GM12878 (cell line): ENCODE measurements around the gene PKLR. TPM values are rescaled to one million over a fixed set of nuclear protein-coding genes. Genes with fewer than 3 reads are reported as not detected.

Experiments
- BRCA1 ChIP-seq: IDR thresholded peaks from 2 replicates; pipeline ENCODE4 v1.6.1; 2011; ENCODE audit warnings: low read depth, low read length, improper control_type of control experiment
- E2F4 ChIP-seq: IDR thresholded peaks from 2 replicates; pipeline ENCODE4 v1.6.1; 2012; ENCODE audit warnings: low read depth, low read length, improper control_type of control experiment
- ESRRA ChIP-seq: IDR thresholded peaks from 2 replicates; pipeline ENCODE4 v1.6.1; 2012; ENCODE audit warnings: mild to moderate bottlenecking, low read length, improper control_type of control experiment
- FOXM1 ChIP-seq: IDR thresholded peaks from 2 replicates; pipeline ENCODE4 v1.6.1; 2012; ENCODE audit warnings: low read depth, mild to moderate bottlenecking, inconsistent platforms, low read length, moderate library complexity
- IKZF1 ChIP-seq: fragments of 450-650 bp; conservative IDR thresholded peaks from 2 replicates; pipeline ENCODE4 v1.6.1; 2017; ENCODE audit warnings: antibody characterized with exemption, mild to moderate bottlenecking
- KDM1A ChIP-seq: fragments of 200-600 bp; sonication (generic); IDR thresholded peaks from 2 replicates; pipeline ENCODE4 v1.6.1; 2016; ENCODE audit warnings: borderline replicate concordance
- KLF5 ChIP-seq: fragments of 450-650 bp; IDR thresholded peaks from 2 replicates; pipeline ENCODE4 v1.6.1; 2014; ENCODE audit warnings: mild to moderate bottlenecking; ENCODE audit not compliant: partially characterized antibody
- NFYA ChIP-seq: IDR thresholded peaks from 2 replicates; pipeline ENCODE4 v1.6.1; 2011; ENCODE audit warnings: low read depth, mild to moderate bottlenecking, low read length, improper control_type of control experiment, borderline replicate concordance
- NR2C1 ChIP-seq: fragments of 450-650 bp; IDR thresholded peaks from 2 replicates; pipeline ENCODE4 v1.6.1; 2017; ENCODE audit warnings: antibody characterized with exemption, mild to moderate bottlenecking, moderate library complexity
- NR2F1 ChIP-seq: fragments of 450-650 bp; conservative IDR thresholded peaks from 2 replicates; pipeline ENCODE4 v1.6.1; 2017; ENCODE audit warnings: mild to moderate bottlenecking
- NRF1 ChIP-seq: conservative IDR thresholded peaks from 2 replicates; pipeline ENCODE4 v1.6.1; 2011; ENCODE audit warnings: mild to moderate bottlenecking, low read depth, low read length, improper control_type of control experiment
- PAX5 ChIP-seq: IDR thresholded peaks from 2 replicates; pipeline ENCODE4 v1.6.1; 2011; ENCODE audit warnings: low read depth, low read length, borderline replicate concordance
- RUNX3 ChIP-seq: IDR thresholded peaks from 2 replicates; pipeline ENCODE4 v1.6.1; 2012; ENCODE audit warnings: low read length, inconsistent platforms
- TBL1XR1 ChIP-seq: IDR thresholded peaks from 2 replicates; pipeline ENCODE4 v1.6.1; 2012; ENCODE audit warnings: low read depth, low read length, improper control_type of control experiment
- TCF3 ChIP-seq: IDR thresholded peaks from 2 replicates; pipeline ENCODE4 v1.6.1; 2012; ENCODE audit warnings: low read depth, mild to moderate bottlenecking, low read length, borderline replicate concordance; ENCODE audit not compliant: insufficient read depth
- ZBTB11 ChIP-seq: fragments of 450-650 bp; formaldehyde crosslinking; IDR thresholded peaks from 2 replicates; pipeline ENCODE4 v1.5.0; 2022; ENCODE audit warnings: mild to moderate bottlenecking, missing genetic modification characterization
- ZBTB33 ChIP-seq: fragments of 450-650 bp; IDR thresholded peaks from 2 replicates; pipeline ENCODE4 v1.6.1; 2017; ENCODE audit warnings: mild to moderate bottlenecking
- ZNF207 ChIP-seq: fragments of 450-650 bp; IDR thresholded peaks from 2 replicates; pipeline ENCODE4 v1.6.1; 2014; ENCODE audit warnings: antibody characterized with exemption, mild to moderate bottlenecking, borderline replicate concordance
- ZNF274 ChIP-seq: IDR thresholded peaks from one replicate; pipeline ENCODE4 v1.8.0; 2011; ENCODE audit not compliant: insufficient read length, insufficient read depth
- ZNF687 ChIP-seq: fragments of 450-650 bp; IDR thresholded peaks from 2 replicates; pipeline ENCODE4 v1.6.1; 2017; ENCODE audit warnings: mild to moderate bottlenecking, moderate library complexity
- polyA plus RNA-seq, 11 experiments: library from polyadenylated mRNA; depleted of rRNA in 4 of 11; unstranded in 6 of 11; stranded (reverse) in 5 of 11; fragments of >200 nt; fragmentation: Nextera tagmentation in 4 of 11; fragmentation: Illumina TruSeq in 1 of 11; extraction: Ambion mirVana in 4 of 11; extraction: Trizol in 1 of 11; gene quantifications; 1 replicate in 1 of 11; 2 replicates in 10 of 11; pipeline versions ENCODE4 v1.2.1 to v1.2.3, GENCODE V29; 2011 to 2016; ENCODE audit warnings: inconsistent platforms in 2 of 11, missing spikeins in 2 of 11, low read depth in 1 of 11
- total RNA-seq, 4 experiments: library from RNA; depleted of rRNA in 3 of 4; stranded (reverse); fragments of >200 nt in 3 of 4; fragmentation: Illumina TruSeq in 1 of 4; extraction: Trizol in 1 of 4; gene quantifications; 2 replicates each; pipeline versions ENCODE4 v1.2.1 to v1.2.3, GENCODE V29; 2013 to 2021

The PKLR gene
- total and polyA plus RNA-seq, 10 of the 15 experiments (the other 5 are each of a cell fraction or from before 2014, with no cell fraction given) = 0.04 to 0.15 (median 0.08) TPM; not detected in 7

GRCh38 chr1:155244368-155245162 is 56.7 kb downstream of the PKLR start (continued):
- peak; percentile 57 for TF ChIP-seq KLF5
- TF ChIP-seq ZBTB33 = 0 out of 2 replicates have a peak, but pooled peaks have one; percentile 27
- TF ChIP-seq ZNF274 = no peak
- peak; percentile 92 for TF ChIP-seq ZNF207
- TF ChIP-seq NFYA = no peak; the same call in 1 of the 2 replicates
- TF ChIP-seq RUNX3 = peak; percentile 73
- no peak for TF ChIP-seq ESRRA
- peak; percentile 86 for TF ChIP-seq E2F4
- peak; percentile 99 for TF ChIP-seq PAX5
- peak; percentile 63 for TF ChIP-seq ZNF687
- TF ChIP-seq NR2C1 = peak; percentile 60; the same call in 1 of the 2 replicates
- peak; percentile 98 for TF ChIP-seq IKZF1
- peak; percentile 59 for TF ChIP-seq NR2F1
- TF ChIP-seq BRCA1 = no peak
- no peak for TF ChIP-seq KDM1A
- peak; percentile 78; the same call in 1 of the 2 replicates for TF ChIP-seq FOXM1
- TF ChIP-seq TBL1XR1 = peak; percentile 90
- TF ChIP-seq NRF1 = peak; percentile 42
- TF ChIP-seq TCF3 = peak; percentile 88; the same call in 1 of the 2 replicates
- TF ChIP-seq ZBTB11 = no peak
